Stimulated activated CD4-positive, alpha-beta T cell treated with anti-CD3 and anti-CD28 coated beads, Interleukin-1b, Interleukin-23, amount 100 ng/mL, for 24 hours (primary cell): ENCODE measurements around the gene AP4E1.
"Not testable (repeated sequence)": the region's sequence is repeated elsewhere in the genome, so short reads cannot be mapped to it uniquely, and the experiment has no call there.

Source experiments
- DNase-seq, 4 experiments: peaks; one replicate each; pipeline ENCODE4 v3.0.0-alpha.2; 2020; ENCODE audit warnings: low read depth in 4 of 4, low spot score in 1 of 4

AP4E1 gene

DNA sequence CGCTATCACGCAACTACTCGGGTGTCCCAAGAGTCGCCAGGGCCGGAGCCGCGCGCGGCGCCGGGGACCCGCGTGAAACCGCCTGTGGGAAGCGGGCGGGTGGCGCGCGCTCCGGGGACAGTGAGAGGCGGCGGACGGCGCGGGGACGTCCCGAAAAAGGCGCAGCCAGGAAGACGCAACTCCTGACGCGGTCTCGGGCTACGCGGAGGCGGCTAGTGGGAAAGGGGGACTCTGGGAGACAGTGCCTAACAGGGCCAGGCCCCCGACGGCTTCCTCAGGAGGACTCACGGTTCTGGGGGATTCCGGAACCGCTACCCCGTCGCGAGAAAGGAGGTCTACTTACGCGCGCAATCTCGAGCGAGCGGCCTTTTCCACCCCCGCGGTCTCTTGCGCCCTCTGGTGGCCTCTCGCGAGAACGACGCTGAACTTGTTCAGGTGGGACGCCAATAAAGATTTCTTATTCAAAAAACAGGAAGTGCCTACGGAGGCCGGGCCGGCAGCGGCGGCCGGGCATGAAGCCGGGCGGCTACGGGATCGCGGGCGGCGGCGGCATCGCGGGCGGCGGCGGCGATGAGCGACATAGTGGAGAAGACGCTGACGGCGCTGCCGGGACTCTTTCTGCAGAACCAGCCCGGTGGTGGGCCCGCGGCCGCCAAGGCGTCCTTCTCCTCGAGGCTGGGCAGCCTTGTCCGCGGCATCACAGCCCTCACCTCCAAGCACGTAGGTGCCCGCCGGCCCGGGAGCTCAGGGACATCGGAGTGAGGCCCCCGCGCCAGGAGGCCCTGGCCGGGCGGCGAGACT is at the start of gene AP4E1:
Gene AP4E1, plus strand, starts transcription at position 475 of the 801 bp plus-strand sequence. Its CDS starts 96 bp downstream, at position 571.
- DNase-seq: peak; percentile 87 to 91 (median 89)

GRCh38 chr15:50860824-50861223 is 47.7 kb upstream of the AP4E1 start:
- no peak for DNase-seq

- no peak for DNase-seq
Measured at GRCh38 chr15:50862553-50862952, 45.9 kb upstream of the AP4E1 start.

- no peak for DNase-seq
Measured at GRCh38 chr15:50864873-50865272, 43.6 kb upstream of the AP4E1 start.

GRCh38 chr15:50865515-50866353 is 42.7 kb upstream of the AP4E1 start:
- no peak for DNase-seq

DNA sequence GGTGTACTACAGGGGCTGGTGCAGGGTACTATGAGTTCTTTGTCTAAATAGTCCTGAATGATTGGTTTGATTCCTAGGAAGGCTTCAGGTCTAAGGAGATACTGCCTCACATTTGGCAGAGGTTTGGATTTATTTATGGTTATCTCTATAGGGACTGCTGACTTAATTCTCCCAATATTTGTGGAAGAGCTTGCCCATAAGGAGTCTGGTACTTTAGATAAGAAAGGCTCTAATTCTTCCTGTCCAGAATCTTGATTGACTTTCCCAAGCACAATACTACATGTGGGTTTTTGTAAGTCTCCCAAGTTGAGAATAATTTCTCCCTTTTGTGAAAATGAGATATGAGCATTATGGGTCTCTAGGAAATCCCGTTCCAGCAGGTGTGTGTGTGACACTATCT is 36.7 kb upstream of the AP4E1 start:
- no peak for DNase-seq

DNA sequence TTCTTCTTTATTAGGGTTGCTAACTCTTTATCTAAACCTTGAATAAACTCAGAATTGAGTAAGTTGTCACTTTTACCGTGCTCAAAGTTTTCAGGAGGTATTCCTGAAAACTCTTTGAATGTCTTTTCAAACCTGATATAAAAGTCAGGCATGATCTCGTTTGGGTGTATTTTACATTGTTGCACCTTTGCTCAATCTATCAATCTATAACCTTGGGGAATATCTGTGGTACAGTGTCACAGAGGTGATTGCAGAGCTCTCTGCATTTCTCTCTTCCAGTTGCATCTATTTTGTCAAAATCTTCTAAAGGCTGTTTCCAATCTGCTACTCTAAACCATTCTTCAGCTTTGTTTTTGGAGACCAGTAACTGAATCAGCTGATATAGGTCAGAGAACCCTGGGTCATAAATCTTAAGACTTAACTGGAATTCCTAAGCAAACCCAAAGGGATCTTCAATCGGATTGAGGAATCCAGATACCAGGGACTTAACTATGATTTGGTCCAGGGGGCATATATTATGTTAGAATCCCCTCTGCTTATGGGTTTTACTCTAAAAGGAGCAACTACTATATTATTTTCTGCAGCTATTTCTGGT is 35.6 kb upstream of the AP4E1 start:
- no peak for DNase-seq

DNA sequence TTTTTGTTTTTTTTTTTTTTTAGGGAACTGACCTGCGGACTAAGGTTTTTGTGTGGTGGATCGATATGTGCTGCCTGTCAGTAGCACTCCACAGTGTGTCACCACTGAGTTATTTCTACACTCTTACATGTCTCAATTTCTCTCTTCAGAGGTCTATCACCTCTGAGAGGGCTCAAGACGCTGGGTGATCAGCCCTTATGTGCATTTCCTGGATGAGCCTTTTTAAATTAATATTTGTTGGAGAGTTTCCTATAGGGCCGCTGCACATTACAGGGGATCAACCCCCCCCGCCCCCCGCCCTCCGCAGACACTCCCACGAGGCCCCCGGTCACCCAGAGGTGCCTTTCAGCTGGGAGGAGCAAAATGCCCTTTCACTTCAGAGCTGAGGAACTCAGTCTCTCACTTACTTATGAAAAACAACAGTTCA is 34.5 kb upstream of the AP4E1 start:
- DNase-seq: no peak

DNA sequence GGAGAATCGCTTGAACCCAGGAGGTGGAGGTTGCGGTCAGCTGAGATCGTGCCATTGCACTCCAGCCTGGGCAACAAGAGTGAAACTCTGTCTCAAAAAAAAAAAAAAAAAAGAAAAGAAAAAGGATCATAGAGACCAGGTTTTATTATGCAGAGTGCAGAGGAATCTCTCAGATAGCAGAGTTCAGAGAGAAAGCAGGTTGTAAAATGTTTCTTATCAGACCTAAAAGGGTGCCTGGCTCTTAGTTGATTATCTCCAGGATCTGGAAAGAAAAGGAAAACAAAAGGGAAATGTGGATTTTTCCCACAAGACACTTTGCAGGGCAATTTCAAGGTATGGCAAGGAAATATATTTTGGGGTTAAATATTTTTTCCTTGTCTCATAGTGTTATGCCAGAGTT is 33.2 kb upstream of the AP4E1 start:
- not testable (repeated sequence) for DNase-seq

DNA sequence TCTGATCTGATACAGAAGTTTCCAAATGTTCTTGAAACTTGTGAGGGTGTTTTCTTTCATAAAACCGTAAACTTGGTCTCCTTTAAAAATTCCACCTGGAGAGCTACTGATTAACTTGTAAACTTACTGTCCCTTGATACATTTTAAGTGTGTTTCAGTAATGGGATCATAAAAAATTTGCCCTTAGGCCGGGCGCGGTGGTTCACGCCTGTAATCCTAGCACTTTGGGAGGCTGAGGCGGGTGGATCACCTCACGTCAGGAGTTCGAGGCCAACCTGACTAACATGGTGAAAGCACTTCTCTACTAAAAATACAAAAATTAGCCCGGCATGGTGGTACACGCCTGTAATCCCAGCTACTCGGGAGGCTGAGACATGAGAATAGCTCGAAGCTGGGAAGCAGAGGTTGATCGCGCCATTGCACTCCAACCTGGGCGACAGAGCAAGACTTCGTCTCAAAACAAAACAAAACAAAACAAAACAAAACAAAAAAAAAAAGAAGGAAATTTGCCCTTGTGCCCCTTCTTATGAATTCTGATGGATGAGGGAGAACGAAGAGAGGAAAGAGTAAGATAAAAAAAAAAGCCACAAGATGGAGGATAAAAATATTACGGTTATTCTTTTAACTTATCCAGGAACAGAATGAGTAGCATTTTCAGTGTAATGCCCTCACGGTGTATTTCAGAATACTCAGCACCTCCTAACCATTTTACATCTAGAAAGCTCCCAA is 32.1 kb upstream of the AP4E1 start:
- DNase-seq: no peak

GRCh38 chr15:50876989-50877360 is 31.5 kb upstream of the AP4E1 start:
- peak; percentile 41 to 69 (median 50) for DNase-seq

GRCh38 chr15:50879016-50879617 is 29.4 kb upstream of the AP4E1 start:
- no peak for DNase-seq

- DNase-seq: no peak
Measured at GRCh38 chr15:50880206-50880605, 28.3 kb upstream of the AP4E1 start.

- no peak for DNase-seq
Measured at GRCh38 chr15:50880651-50881114, 27.8 kb upstream of the AP4E1 start.

GRCh38 chr15:50881121-50882048 is 27.1 kb upstream of the AP4E1 start:
- DNase-seq: no peak

- DNase-seq: no peak
Measured at GRCh38 chr15:50883903-50884302, 24.6 kb upstream of the AP4E1 start.

DNA sequence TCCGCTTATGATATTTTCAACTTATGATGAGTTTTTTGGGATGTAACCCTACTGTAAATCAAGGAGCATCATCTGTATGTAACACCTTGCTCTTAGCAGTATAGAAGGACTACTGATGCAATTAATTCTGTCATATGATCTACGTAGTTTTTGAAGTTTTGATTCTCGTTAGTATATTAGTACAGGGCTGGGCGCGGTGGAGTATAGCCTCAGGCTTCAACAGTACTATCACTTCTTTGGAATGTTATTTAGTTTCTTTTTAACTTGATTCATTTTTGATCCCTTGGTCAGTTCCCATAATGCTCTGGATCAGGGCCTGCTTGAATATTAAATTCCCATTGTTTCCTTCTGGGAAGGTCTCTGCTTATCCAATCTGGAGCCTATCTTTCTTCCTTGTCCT is 23.9 kb upstream of the AP4E1 start:
- no peak for DNase-seq

DNA sequence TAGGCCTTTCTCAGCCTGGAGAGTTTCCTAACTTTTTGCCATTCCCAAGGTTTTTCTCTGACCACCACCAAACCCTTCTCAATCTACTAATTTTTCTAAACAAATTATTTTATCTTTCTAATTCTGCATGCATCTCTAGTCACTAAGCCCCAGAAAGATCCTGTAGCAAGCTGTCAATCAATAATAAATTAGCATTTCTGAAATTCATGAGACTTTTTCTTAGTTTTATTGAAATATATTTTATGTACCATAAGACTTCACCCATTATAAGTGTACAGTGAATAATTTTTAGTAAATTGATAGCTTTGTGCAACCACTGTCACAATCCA is 22.4 kb upstream of the AP4E1 start:
- DNase-seq: no peak

- no peak for DNase-seq
Measured at GRCh38 chr15:50886611-50887345, 21.7 kb upstream of the AP4E1 start.
